Neural cell (in vitro differentiated cells): ENCODE data around the gene TMEM132C. TPM values are rescaled to one million over a fixed set of nuclear protein-coding genes. Genes with fewer than 3 reads are reported as not detected.

Experiments used
- H2AFZ ChIP-seq: fragments of 200-600, 300-800 bp; sonication (generic), shearing (Covaris generic); 2 replicates; pipeline ENCODE4 v1.6.0; 2014; ENCODE audit warnings: low read depth, mild to moderate bottlenecking, antibody characterized with exemption, low read length, moderate library complexity
- H3F3A ChIP-seq: fragments of 200-600 bp; shearing (Covaris generic); 2 replicates; pipeline ENCODE4 v1.6.1; 2016; ENCODE audit warnings: mild to moderate bottlenecking, moderate library complexity, mixed read lengths, antibody characterized with exemption, low read length; ENCODE audit not compliant: insufficient read depth, poor library complexity, severe bottlenecking
- H3K27ac ChIP-seq: fragments of 200-600, 300-800 bp; sonication (generic), shearing (Covaris generic); 2 replicates; pipeline ENCODE4 v1.5.1; 2014; ENCODE audit warnings: mild to moderate bottlenecking, low read length, moderate library complexity
- H3K27me3 ChIP-seq: fragments of 300-800, 200-600 bp; sonication (generic), shearing (Covaris generic); 2 replicates; pipeline ENCODE4 v1.6.0; 2014; ENCODE audit warnings: mild to moderate bottlenecking, low read depth, low read length, moderate library complexity; ENCODE audit not compliant: insufficient read depth
- H3K36me3 ChIP-seq: fragments of 300-800, 200-600 bp; sonication (generic), shearing (Covaris generic); 2 replicates; pipeline ENCODE4 v1.5.1; 2014; ENCODE audit warnings: mild to moderate bottlenecking, antibody characterized with exemption, low read length, moderate library complexity; ENCODE audit not compliant: insufficient read depth
- H3K4me2 ChIP-seq: fragments of 300-800, 200-600 bp; sonication (generic), shearing (Covaris generic); 2 replicates; pipeline ENCODE4 v1.6.0; 2014; ENCODE audit warnings: mild to moderate bottlenecking, low read length
- H3K4me3 ChIP-seq: fragments of 300-800, 200-600 bp; sonication (generic), shearing (Covaris generic); 2 replicates; pipeline ENCODE4 v1.5.1; 2014; ENCODE audit warnings: mild to moderate bottlenecking, low read length, moderate library complexity
- H3K79me2 ChIP-seq: fragments of 200-600 bp; shearing (Covaris generic); replicated peaks from 2 replicates; pipeline ENCODE4 v1.6.0; 2014; ENCODE audit warnings: mild to moderate bottlenecking, low read length, moderate library complexity; ENCODE audit not compliant: insufficient read depth
- H3K9ac ChIP-seq: fragments of 300-800, 200-600 bp; sonication (generic), shearing (Covaris generic); 2 replicates; pipeline ENCODE4 v1.6.1; 2016; ENCODE audit warnings: mild to moderate bottlenecking, low read length, mixed read lengths
- H3K9me2 ChIP-seq: fragments of 200-600 bp; shearing (Covaris generic); 2 replicates; pipeline ENCODE4 v1.6.1; 2016; ENCODE audit warnings: mild to moderate bottlenecking, low read length, mixed read lengths; ENCODE audit not compliant: insufficient read depth
- H3K9me3 ChIP-seq: fragments of 200-600, 300-800 bp; sonication (generic), shearing (Covaris generic); 2 replicates; pipeline ENCODE4 v1.6.1; 2016; ENCODE audit warnings: mild to moderate bottlenecking, mixed run types, low read length, moderate library complexity, mixed read lengths
- H4K20me1 ChIP-seq: fragments of 200-600 bp; shearing (Covaris generic); 2 replicates; pipeline ENCODE4 v1.6.1; 2016; ENCODE audit warnings: mild to moderate bottlenecking, mixed run types; ENCODE audit not compliant: insufficient read depth
- EP300 ChIP-seq: fragments of 450-650 bp; conservative IDR thresholded peaks from 2 replicates; pipeline ENCODE4 v1.6.1; 2014; ENCODE audit warnings: antibody characterized with exemption, mild to moderate bottlenecking, moderate library complexity; ENCODE audit not compliant: poor library complexity, severe bottlenecking
- EZH2 ChIP-seq: fragments of 200-600, 300-800 bp; shearing (Covaris generic), sonication (generic); IDR thresholded peaks from 2 replicates; pipeline ENCODE4 v1.6.1; 2014; ENCODE audit warnings: antibody characterized with exemption, low read length, borderline replicate concordance, mild to moderate bottlenecking; ENCODE audit not compliant: insufficient read depth, poor library complexity, severe bottlenecking
- MXI1 ChIP-seq: fragments of 450-650 bp; conservative IDR thresholded peaks from 2 replicates; pipeline ENCODE4 v1.6.1; 2014; ENCODE audit warnings: antibody characterized with exemption, mild to moderate bottlenecking; ENCODE audit not compliant: poor library complexity, severe bottlenecking
- POLR2AphosphoS5 ChIP-seq: IDR thresholded peaks from 2 replicates; pipeline ENCODE4 v1.6.1; 2012
- RAD21 ChIP-seq: fragments of 450-650 bp; conservative IDR thresholded peaks from 2 replicates; pipeline ENCODE4 v1.6.1; 2014; ENCODE audit warnings: antibody characterized with exemption, mild to moderate bottlenecking, moderate library complexity
- SMC3 ChIP-seq: fragments of 450-650 bp; conservative IDR thresholded peaks from 2 replicates; pipeline ENCODE4 v1.6.1; 2014; ENCODE audit warnings: antibody characterized with exemption, mild to moderate bottlenecking, moderate library complexity; ENCODE audit not compliant: poor library complexity
- TAF1 ChIP-seq: IDR thresholded peaks from 2 replicates; pipeline ENCODE4 v1.6.1; 2012; ENCODE audit warnings: low read depth
- polyA plus RNA-seq: library from polyadenylated mRNA; depleted of rRNA; stranded (reverse); fragments of >200 nt; gene quantifications from 2 replicates; pipeline ENCODE4 v1.2.3, GENCODE V29; 2014
- TF ChIP-seq, protein P1 (sequence below): IDR thresholded peaks from 2 replicates; pipeline ENCODE4 v1.6.1; 2012; ENCODE audit warnings: borderline replicate concordance
- TF ChIP-seq, protein P2 (sequence below): fragments of 450-650 bp; IDR thresholded peaks from 2 replicates; pipeline ENCODE4 v1.5.1; 2014; ENCODE audit warnings: antibody characterized with exemption, mild to moderate bottlenecking, moderate library complexity; ENCODE audit not compliant: poor library complexity, severe bottlenecking

The TMEM132C gene
- polyA plus RNA-seq, 1 donor from 2014 or later = 0.06 TPM

- Histone ChIP-seq H3K9ac (no peak overlapping the region), H4K20me1 (no peaks in the 10 kb centered on the region), H3K4me2 (no peak overlapping the region), H3F3A (no peaks in the 10 kb centered on the region), H2AFZ (no peak overlapping the region), H3K79me2 (no peaks in the 10 kb centered on the region), H3K4me3 (no peak overlapping the region), H3K9me2 (no peaks in the 10 kb centered on the region), H3K9me3 (no peaks in the 10 kb centered on the region), H3K27me3 (no peaks in the 10 kb centered on the region), H3K27ac (no peak overlapping the region), H3K36me3 (no peaks in the 10 kb centered on the region)
- TF ChIP-seq EZH2 (no peak), EP300 (no peak), POLR2AphosphoS5 (no peak), RAD21 (no peak), TAF1 (no peak), MXI1 (no peak), SMC3 (no peak)
- TF ChIP-seq, protein P1, sequence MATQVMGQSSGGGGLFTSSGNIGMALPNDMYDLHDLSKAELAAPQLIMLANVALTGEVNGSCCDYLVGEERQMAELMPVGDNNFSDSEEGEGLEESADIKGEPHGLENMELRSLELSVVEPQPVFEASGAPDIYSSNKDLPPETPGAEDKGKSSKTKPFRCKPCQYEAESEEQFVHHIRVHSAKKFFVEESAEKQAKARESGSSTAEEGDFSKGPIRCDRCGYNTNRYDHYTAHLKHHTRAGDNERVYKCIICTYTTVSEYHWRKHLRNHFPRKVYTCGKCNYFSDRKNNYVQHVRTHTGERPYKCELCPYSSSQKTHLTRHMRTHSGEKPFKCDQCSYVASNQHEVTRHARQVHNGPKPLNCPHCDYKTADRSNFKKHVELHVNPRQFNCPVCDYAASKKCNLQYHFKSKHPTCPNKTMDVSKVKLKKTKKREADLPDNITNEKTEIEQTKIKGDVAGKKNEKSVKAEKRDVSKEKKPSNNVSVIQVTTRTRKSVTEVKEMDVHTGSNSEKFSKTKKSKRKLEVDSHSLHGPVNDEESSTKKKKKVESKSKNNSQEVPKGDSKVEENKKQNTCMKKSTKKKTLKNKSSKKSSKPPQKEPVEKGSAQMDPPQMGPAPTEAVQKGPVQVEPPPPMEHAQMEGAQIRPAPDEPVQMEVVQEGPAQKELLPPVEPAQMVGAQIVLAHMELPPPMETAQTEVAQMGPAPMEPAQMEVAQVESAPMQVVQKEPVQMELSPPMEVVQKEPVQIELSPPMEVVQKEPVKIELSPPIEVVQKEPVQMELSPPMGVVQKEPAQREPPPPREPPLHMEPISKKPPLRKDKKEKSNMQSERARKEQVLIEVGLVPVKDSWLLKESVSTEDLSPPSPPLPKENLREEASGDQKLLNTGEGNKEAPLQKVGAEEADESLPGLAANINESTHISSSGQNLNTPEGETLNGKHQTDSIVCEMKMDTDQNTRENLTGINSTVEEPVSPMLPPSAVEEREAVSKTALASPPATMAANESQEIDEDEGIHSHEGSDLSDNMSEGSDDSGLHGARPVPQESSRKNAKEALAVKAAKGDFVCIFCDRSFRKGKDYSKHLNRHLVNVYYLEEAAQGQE = no peak
- TF ChIP-seq, protein P2, sequence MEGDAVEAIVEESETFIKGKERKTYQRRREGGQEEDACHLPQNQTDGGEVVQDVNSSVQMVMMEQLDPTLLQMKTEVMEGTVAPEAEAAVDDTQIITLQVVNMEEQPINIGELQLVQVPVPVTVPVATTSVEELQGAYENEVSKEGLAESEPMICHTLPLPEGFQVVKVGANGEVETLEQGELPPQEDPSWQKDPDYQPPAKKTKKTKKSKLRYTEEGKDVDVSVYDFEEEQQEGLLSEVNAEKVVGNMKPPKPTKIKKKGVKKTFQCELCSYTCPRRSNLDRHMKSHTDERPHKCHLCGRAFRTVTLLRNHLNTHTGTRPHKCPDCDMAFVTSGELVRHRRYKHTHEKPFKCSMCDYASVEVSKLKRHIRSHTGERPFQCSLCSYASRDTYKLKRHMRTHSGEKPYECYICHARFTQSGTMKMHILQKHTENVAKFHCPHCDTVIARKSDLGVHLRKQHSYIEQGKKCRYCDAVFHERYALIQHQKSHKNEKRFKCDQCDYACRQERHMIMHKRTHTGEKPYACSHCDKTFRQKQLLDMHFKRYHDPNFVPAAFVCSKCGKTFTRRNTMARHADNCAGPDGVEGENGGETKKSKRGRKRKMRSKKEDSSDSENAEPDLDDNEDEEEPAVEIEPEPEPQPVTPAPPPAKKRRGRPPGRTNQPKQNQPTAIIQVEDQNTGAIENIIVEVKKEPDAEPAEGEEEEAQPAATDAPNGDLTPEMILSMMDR = no peak
Observed at GRCh38 chr12:128675576-128675975, 408.6 kb downstream of the TMEM132C start.

DNA sequence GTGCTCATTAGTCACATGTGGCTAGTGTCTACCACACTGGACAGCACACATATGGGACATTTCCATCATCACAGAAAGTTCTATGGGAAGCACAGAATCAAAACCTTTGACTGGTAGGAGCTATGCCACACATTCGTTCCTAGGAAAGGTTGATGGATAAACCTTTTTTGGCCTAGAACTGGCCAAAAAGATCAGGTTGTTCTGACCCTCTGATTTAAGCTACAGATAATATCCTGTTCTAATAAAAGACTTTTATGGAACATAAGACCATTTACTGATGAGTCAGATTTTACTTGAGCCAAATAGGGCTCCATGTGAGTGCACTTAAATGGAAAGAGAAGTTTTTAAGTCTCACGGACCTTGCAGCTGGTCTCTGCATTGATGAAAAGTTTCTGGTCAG, 413.6 kb downstream of the TMEM132C start:
- Histone ChIP-seq H4K20me1 (no peaks in the 10 kb centered on the region), H3K27ac (no peak overlapping the region), H3K9me2 (no peaks in the 10 kb centered on the region), H2AFZ (no peak overlapping the region), H3K79me2 (no peaks in the 10 kb centered on the region), H3K27me3 (no peaks in the 10 kb centered on the region), H3K9me3 (no peaks in the 10 kb centered on the region), H3F3A (no peaks in the 10 kb centered on the region), H3K9ac (no peak overlapping the region), H3K36me3 (no peaks in the 10 kb centered on the region), H3K4me3 (no peak overlapping the region), H3K4me2 (no peak overlapping the region)
- TF ChIP-seq SMC3 (no peak), EZH2 (no peak), RAD21 (no peak), EP300 (no peak), TAF1 (no peak), MXI1 (no peak), POLR2AphosphoS5 (no peak)
- TF ChIP-seq, protein P1 = no peak
- TF ChIP-seq, protein P2 = no peak
